Measurements from ENCODE around the gene UCP2.

UCP2 gene

DNA sequence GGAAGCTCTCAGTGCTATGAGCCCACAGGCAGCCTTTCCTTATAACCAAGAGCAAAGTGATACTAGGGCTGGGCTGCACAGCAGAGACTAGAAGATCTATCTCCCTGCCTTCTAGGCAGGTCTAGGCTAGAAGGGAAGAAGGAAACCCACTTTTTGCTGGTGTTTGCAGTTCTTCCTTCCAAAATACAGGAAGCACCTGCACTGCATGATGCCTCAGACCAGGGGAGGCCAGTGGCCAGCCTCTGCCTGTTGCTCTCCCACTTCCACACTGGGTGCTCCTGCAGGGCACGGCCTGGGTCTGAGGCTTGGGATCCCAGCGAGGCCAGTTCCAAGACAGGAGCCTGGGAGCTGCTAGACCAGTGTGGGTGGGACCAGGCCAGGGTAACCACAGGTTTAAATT lies 32.2 kb upstream of the UCP2 start:
- TF ChIP-seq, protein P1, sequence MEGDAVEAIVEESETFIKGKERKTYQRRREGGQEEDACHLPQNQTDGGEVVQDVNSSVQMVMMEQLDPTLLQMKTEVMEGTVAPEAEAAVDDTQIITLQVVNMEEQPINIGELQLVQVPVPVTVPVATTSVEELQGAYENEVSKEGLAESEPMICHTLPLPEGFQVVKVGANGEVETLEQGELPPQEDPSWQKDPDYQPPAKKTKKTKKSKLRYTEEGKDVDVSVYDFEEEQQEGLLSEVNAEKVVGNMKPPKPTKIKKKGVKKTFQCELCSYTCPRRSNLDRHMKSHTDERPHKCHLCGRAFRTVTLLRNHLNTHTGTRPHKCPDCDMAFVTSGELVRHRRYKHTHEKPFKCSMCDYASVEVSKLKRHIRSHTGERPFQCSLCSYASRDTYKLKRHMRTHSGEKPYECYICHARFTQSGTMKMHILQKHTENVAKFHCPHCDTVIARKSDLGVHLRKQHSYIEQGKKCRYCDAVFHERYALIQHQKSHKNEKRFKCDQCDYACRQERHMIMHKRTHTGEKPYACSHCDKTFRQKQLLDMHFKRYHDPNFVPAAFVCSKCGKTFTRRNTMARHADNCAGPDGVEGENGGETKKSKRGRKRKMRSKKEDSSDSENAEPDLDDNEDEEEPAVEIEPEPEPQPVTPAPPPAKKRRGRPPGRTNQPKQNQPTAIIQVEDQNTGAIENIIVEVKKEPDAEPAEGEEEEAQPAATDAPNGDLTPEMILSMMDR (IDR thresholded peaks at IDR 0.05; ENCODE audit: low read depth, low read length) = no peak
- H3K4me3 ChIP-seq (ENCODE audit: low read depth, low read length) = no peak overlapping the region

DNA sequence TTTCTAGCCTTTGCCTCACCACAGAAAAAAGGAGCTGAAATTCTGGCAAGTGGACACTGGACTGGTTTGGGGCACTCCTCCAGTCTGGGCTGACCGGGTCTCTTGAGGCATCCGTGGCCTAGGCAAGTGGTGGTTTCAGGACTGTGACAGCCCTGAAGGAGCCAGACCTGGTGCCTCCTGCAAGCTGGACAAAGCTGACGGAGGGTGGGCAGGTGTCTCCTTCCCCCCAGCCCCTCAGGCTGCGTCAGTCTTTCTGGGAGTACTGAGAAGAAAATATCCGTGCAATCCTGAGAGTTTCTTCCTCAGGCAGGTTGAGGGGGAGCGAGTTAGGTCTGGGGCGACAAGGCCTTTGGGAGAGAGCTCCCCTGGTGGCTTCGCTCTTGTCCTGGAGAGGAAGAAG lies 30.5 kb upstream of the UCP2 start:
- no peak overlapping the region for H3K4me3 ChIP-seq (ENCODE audit: low read depth, low read length)
- TF ChIP-seq, protein P1 (IDR thresholded peaks at IDR 0.05; ENCODE audit: low read depth, low read length) = no peak

DNA sequence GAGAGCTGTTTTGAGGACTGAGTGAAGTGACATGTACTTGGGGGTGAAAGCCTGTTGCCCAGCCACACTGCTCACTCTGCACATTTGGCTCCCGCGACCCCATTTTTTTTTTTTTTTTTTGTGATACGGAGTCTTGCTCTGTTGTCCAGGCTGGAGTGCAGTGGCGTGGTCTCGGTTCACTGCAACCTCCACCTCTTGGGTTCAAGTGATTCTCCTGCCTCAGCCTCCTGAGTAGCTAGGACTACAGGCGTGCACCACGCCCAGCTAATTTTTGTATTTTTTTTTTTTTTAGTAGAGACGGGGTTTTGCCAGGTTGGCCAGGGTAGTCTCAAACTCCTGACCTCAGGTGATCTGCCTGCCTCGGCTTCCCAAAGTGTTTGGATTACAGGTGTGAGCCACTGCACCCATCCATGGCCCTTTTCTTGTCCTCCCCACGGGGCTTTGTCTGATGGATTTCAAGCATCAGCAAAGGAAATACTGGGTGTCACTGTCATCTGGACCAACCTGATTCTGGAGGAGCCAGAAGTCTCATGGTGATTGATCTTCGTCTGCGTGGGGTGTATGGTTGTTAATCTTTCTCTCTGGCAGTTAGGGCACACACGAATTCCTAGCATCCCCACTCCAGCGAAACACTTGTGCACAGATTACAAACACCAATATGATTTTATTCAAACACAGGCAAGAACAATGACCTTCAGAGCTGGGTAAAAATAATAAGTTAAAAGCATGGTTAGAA lies 29.6 kb upstream of the UCP2 start:
- TF ChIP-seq, protein P1 (IDR thresholded peaks at IDR 0.05; ENCODE audit: low read depth, low read length) = no peak
- no peak overlapping the region for H3K4me3 ChIP-seq (ENCODE audit: low read depth, low read length)

DNA sequence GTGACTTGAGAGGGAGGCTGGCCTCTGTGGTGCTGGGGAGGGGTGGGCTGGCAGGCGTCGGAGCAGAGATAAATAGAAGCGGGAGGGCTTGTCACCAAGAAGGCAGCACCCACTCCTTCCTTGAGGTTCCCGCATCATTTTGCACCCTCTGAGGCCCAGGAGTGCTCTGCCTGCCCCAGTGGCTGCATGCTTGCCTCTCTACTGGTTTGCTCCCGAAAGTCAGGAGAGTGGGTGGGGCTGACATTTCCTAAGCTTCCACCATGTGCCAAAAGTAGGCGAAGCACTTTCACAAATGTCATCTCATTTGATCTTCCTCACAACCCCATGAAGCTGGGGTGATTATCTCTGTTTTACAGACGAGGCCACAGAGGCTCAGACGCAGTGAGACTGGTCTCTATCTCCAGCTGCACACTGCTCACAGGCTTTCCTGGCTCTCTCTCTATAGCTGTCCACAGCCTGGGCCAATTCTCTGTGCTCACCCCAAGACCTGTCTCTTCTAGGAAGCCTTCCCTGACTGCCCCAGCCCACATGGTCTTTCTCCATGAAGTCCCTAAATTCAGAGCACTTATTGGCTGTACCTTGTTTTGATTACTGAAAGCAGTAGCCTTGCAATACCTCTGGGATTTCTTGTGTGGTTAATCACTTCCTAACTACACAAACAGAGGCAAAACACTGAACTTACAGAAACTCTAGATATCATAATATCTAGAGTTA lies 28.9 kb upstream of the UCP2 start:
- H3K4me3 ChIP-seq (ENCODE audit: low read depth, low read length) = no peak overlapping the region
- TF ChIP-seq, protein P1 (IDR thresholded peaks at IDR 0.05; ENCODE audit: low read depth, low read length) = no peak

DNA sequence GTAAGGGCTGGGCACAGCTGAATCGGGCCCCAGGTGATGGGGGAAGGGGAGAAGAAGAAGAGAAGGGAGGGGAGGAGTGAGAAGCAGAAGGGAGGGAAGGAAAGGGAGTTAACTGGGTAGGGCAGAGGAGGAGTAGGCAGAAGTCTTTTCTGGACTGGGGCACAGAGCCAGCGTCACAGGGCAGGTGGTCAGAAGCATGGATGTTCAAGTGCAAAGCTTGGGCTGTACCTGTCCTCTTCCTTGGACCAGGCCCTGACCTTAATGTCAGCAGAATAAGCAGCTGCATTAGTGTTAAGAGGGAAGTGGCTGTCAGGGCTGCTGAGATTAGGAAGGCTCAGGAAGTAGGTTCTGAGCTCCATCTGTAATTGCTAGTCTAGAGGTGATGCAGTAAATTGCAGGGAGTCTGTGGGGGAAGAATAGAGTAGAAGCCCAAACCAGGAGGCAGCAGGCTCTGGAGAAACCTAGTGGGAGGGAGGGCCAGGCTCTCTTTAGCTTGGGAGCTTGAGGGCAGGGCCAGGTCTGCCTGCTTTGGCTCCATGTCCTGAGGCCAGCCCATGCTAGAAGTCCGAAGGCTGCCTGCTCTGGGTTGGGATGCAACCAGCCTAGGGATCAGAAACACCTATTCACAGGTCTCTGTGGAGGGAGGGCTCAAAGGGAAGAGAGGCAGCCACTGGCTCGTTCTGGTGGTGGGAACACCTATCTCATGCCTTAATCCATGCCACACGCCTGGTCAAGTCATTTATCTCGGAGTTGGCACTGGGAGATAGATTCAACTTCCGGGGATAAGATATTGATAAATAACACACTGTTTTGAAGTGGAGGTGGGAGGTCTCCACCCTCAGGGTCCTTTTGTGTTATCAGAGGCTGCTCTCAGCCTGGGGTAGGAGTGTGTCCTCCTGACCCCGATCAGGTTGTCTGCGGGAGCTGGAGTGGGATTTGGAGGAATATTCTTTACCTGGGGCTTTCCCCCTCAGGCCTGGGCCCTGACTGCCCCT lies 28.0 kb upstream of the UCP2 start:
- TF ChIP-seq, protein P1 (IDR thresholded peaks at IDR 0.05; ENCODE audit: low read depth, low read length) = no peak
- no peak overlapping the region for H3K4me3 ChIP-seq (ENCODE audit: low read depth, low read length)

DNA sequence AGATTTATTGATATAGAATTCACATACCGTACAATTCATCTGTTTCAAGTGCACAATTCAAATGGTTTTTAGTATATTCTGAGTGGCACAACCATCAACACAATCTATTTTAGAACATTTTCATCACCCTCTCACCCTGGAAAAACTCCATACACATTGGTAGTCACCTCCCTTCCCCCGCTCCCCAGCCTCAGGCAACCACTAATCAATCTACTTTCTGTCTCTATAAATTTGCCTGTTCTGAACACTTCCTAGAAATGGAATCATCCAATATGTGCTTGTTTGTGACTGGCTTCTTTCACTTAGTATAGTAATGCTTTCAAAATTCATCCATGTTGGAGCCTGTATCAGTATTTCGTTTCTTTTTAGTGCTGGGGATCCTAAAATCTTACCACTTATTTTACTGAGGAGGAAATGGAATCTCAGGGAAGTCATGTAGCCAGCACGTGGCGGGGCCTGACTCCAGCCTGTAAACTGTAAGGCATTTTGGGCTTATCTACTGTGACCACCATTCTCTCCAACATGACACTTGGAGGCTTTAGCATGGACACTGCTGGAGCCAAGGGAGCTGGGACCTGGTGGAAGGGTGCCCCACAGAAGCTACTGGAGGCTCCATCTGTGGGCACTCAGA lies 27.1 kb upstream of the UCP2 start:
- no peak overlapping the region for H3K4me3 ChIP-seq (ENCODE audit: low read depth, low read length)
- TF ChIP-seq, protein P1 (IDR thresholded peaks at IDR 0.05; ENCODE audit: low read depth, low read length) = no peak

Measured in WI38 (cell line).